Activated CD4-positive, alpha-beta T cell treated with anti-CD3 and anti-CD28 coated beads, Interleukin-2, amount 10 ng/mL, durations not matched to agents 7 days and 5 days (primary cell): ENCODE data around the gene ANAPC2. TPM values are rescaled to one million over a fixed set of nuclear protein-coding genes. Genes with fewer than 3 reads are reported as not detected.
A peak's percentile ranks its signal among the peaks of the same experiment; 100 is the strongest.

ENCODE experiments used
- CTCF ChIA-PET: fragments of 350-600 bp; sonication (Branson Sonifier 250); formaldehyde crosslinking; loops from one replicate; lab custom pipeline; 2021; ENCODE audit warnings: antibody characterized with exemption; lab: Charles Lee
- POLR2A ChIA-PET: fragments of 350-600 bp; sonication (Branson Sonifier 250); formaldehyde crosslinking; loops from one replicate; lab custom pipeline; 2021; ENCODE audit warnings: antibody characterized with exemption; lab: Charles Lee
- DNase-seq: peaks from one replicate; pipeline ENCODE4 v3.0.0-alpha.2; 2020
- H3K27ac Mint-ChIP-seq: one replicate; pipeline ENCODE4 v1.8.0; 2021; ENCODE audit warnings: mild to moderate bottlenecking, moderate library complexity, mixed read lengths
- H3K27me3 Mint-ChIP-seq: one replicate; pipeline ENCODE4 v1.8.0; 2021; ENCODE audit warnings: mixed read lengths
- H3K36me3 Mint-ChIP-seq: one replicate; pipeline ENCODE4 v1.8.0; 2021; ENCODE audit warnings: low read depth, mixed read lengths
- H3K4me1 Mint-ChIP-seq: one replicate; pipeline ENCODE4 v1.8.0; 2021; ENCODE audit warnings: mixed read lengths
- H3K4me3 Mint-ChIP-seq: one replicate; pipeline ENCODE4 v1.8.0; 2021; ENCODE audit warnings: mild to moderate bottlenecking, moderate library complexity, mixed read lengths
- H3K9me3 Mint-ChIP-seq: one replicate; pipeline ENCODE4 v1.8.0; 2021; ENCODE audit warnings: mixed read lengths
- total RNA-seq, 2 experiments: library from RNA; stranded (reverse); gene quantifications; one replicate each; pipeline ENCODE4 v1.2.3, GENCODE V29; 2021

The ANAPC2 gene
- total RNA-seq, 2 experiments from 2014 or later = 61.3 to 76.1 TPM

DNA sequence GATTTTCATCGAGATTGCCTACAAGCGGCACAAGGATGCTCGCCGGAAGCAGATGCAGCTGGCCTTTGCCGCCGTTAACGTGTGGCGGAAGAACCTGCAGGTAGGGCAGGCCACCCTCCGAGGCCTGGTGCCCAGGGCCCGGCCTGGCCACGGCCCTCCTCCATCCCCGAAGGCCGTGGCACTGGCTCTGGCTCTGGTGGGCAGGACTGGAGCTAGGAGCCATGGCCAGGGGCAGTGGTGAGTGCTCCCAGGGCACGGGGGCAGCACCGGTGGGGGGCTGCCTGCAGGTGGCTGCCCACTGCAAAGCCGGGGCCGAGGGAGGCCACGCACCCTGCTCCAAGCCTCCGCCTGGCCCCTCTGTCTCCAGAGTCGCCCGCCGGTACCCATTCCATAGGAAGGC lies 24.6 kb downstream of the ANAPC2 start:
- Mint-ChIP-seq H3K4me3 (no peak overlapping the region), H3K4me1 (peaks cover 5% of the 10 kb centered on the region), H3K27me3 (peaks cover 28% of the 10 kb centered on the region), H3K9me3 (no peaks in the 10 kb centered on the region), H3K36me3 (no peaks in the 10 kb centered on the region), H3K27ac (no peak overlapping the region)
- DNase-seq = no peak
- ChIA-PET CTCF (no interaction called here), POLR2A (no interaction called here)

DNA sequence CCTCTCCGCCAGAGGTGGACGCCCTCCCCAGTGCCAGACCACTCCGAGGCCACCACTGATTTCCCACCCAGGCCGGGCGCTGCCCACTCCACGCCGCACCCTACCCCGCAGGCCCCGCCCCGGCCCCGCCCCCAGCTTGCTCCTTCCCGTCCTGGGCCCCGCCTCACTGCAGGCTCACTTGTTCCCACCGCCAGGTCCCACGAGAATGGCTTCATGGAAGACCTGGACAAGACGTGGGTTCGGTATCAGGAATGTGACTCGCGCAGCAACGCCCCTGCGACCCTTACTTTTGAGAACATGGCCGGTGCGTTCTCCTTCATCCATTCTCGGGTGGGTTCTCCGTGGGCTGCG lies 25.0 kb downstream of the ANAPC2 start:
- Mint-ChIP-seq H3K36me3 (no peaks in the 10 kb centered on the region), H3K27me3 (peaks cover 30% of the 10 kb centered on the region)
- POLR2A ChIA-PET = no interaction called here

DNA sequence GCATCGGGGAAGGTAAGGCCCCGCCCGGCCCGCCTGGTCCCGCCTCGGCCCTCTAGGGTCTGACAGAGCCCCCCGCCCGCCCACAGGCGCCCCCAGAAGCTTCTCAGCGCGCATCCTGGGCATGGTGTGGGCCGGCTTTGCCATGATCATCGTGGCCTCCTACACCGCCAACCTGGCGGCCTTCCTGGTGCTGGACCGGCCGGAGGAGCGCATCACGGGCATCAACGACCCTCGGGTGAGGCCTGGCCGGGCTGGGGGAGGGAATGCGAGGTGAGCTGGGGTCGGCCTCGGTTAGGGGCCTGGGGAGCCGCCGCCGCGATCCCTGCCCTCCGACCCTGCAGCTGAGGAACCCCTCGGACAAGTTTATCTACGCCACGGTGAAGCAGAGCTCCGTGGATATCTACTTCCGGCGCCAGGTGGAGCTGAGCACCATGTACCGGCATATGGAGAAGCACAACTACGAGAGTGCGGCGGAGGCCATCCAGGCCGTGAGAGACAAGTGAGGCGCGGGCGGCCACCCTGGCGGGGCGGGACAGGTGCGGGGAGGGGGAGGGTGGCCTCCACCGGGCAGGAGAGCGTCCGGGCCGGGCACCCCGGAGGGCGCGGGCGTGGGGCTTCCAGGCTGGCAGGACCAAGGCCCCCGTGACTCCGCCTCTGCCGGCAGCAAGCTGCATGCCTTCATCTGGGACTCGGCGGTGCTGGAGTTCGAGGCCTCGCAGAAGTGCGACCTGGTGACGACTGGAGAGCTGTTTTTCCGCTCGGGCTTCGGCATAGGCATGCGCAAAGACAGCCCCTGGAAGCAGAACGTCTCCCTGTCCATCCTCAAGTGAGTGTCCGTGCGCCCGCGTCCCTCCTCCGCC lies 25.6 kb downstream of the ANAPC2 start:
- POLR2A ChIA-PET = no interaction called here
- CTCF ChIA-PET = interaction anchor here (0.6 to 1.2 kb wide), 3 partner anchors 74 to 456 kb away, joined by 3 read pairs; partner anchors contain the start of gene TUBB4B
- DNase-seq = no peak
- H3K27me3 Mint-ChIP-seq = peaks cover 35% of the 10 kb centered on the region
- peaks cover 13% of the 10 kb centered on the region for H3K4me1 Mint-ChIP-seq
- no peak overlapping the region for H3K27ac Mint-ChIP-seq
- no peaks in the 10 kb centered on the region for H3K9me3 Mint-ChIP-seq
- H3K36me3 Mint-ChIP-seq = no peaks in the 10 kb centered on the region
- H3K4me3 Mint-ChIP-seq = no peak overlapping the region

More for the DNA sequence above, 25.0 kb downstream of the ANAPC2 start:
- Mint-ChIP-seq H3K9me3 (no peaks in the 10 kb centered on the region), H3K27ac (no peak overlapping the region), H3K4me3 (no peak overlapping the region), H3K4me1 (peaks cover 8% of the 10 kb centered on the region)
- DNase-seq = no peak
- CTCF ChIA-PET = interaction anchor here (1.2 kb wide), 2 partner anchors 73 to 77 kb away, joined by 3 read pairs; partner anchors contain the start of gene TUBB4B

- Mint-ChIP-seq H3K36me3 (no peaks in the 10 kb centered on the region), H3K4me3 (no peak overlapping the region), H3K27me3 (peaks cover 39% of the 10 kb centered on the region), H3K27ac (no peak overlapping the region), H3K4me1 (peaks cover 17% of the 10 kb centered on the region), H3K9me3 (no peaks in the 10 kb centered on the region)
- ChIA-PET POLR2A (no interaction called here), CTCF (interaction anchor here (1.2 kb wide), 1 partner anchor 79 kb away, joined by 3 read pairs; the partner anchor contains the start of gene TUBB4B)
- no peak for DNase-seq
These were observed 26.5 kb downstream of the ANAPC2 start for GRCh38 chr9:137161558-137162486.

GRCh38 chr9:137160716-137161557 lies 27.4 kb downstream of the ANAPC2 start:
- DNase-seq = no peak
- Mint-ChIP-seq H3K4me1 (peaks cover 22% of the 10 kb centered on the region), H3K27ac (no peak overlapping the region), H3K27me3 (peaks cover 33% of the 10 kb centered on the region), H3K9me3 (no peaks in the 10 kb centered on the region), H3K36me3 (no peaks in the 10 kb centered on the region), H3K4me3 (no peak overlapping the region)
- CTCF ChIA-PET = no interaction called here
- POLR2A ChIA-PET = no interaction called here

DNA sequence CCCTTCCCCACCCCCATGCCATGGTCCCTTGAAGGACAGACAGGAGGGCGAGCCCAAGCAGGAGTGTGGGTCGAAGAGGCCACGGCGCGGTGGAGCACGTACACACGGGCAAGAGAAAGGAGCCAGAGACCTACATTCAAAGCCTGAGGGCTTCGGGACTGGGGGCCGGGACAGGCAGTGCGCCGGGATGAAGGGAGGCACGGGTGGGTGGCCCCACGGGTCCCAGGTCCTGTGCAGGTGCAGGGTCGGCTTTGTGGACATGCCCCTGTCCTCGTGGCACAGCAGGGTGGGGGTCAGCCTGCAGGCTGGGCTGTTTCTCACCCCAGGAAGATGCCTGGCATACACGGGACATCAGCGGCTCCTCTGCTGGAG lies 28.3 kb downstream of the ANAPC2 start:
- Mint-ChIP-seq H3K27me3 (peaks cover 33% of the 10 kb centered on the region), H3K36me3 (no peaks in the 10 kb centered on the region), H3K4me1 (peaks cover 22% of the 10 kb centered on the region), H3K27ac (no peak overlapping the region), H3K4me3 (no peak overlapping the region), H3K9me3 (no peaks in the 10 kb centered on the region)
- ChIA-PET POLR2A (no interaction called here), CTCF (no interaction called here)
- no peak for DNase-seq

DNA sequence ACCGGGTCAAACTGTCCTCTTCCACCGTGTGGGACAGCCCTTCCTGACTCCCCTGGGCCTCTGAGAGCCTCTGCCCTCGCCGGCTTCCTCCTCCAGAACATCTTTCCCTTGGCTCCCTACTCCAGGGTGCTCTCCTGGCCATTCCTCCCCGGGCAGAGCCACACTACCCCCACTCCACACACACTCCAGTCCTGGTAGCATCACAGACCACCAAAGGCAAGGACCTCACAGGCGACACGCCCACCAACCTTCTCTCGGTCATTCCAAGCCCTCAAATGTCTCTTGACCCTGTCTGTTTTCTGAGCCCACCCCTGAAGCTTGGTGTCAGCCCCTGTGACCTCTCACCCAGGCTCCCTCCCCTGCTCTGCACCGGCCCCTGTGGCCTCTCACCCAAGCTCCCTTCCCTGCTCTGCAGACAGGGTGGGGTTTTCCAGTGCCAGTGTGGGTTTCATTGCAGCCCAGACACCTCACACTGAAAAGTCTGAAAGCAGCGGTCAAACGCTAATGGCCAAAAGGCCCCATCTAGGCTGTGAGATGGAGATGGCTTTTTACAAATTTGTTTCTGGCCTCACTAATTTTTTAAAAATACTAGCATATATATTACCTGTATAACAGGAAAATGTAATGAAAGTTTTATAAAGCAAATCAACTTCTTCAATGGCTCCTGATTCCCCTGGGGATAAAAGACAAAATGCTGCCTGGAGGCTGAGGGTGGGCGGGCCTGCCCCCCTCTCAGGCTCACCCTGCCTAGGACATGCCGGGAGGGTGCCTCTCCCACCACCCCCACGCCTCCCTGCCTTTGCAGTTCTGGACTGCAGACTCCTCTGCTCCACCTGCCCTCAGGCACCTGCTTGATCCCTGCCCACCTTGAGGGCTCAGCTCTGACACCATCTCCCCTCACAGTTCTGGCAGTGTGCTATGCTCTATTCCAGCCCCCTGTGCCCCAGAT lies 29.0 kb downstream of the ANAPC2 start:
- DNase-seq = no peak
- H3K9me3 Mint-ChIP-seq = no peaks in the 10 kb centered on the region
- POLR2A ChIA-PET = no interaction called here
- CTCF ChIA-PET = no interaction called here
- no peak overlapping the region for H3K27ac Mint-ChIP-seq
- H3K27me3 Mint-ChIP-seq = peaks cover 35% of the 10 kb centered on the region
- no peaks in the 10 kb centered on the region for H3K36me3 Mint-ChIP-seq
- H3K4me3 Mint-ChIP-seq = no peak overlapping the region
- H3K4me1 Mint-ChIP-seq = peaks cover 22% of the 10 kb centered on the region

DNA sequence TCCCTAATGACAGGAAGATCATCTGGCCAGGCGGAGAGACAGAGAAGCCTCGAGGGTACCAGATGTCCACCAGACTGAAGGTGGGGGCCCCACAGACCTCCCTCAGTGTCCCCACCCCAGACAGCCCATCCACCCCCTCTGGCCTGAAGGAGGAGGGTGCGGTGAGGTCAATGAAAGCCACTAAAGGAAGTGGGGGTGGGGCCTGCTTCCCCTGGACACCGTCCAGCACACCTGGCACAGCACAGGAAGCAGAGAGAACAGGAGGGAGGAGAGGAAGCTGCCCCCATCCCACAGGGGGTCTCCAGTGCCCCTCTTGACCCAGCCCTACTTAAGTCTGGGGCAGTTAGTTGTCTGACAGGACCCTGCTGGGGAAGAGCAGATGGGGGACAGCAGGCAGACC lies 29.7 kb downstream of the ANAPC2 start:
- CTCF ChIA-PET = interaction anchor here (1.1 to 1.2 kb wide), 2 partner anchors 9 to 20 kb away, joined by 3 read pairs; no protein-coding TSS in a partner anchor
- Mint-ChIP-seq H3K36me3 (no peaks in the 10 kb centered on the region), H3K9me3 (no peaks in the 10 kb centered on the region), H3K4me1 (peaks cover 22% of the 10 kb centered on the region), H3K27me3 (peaks cover 35% of the 10 kb centered on the region), H3K27ac (no peak overlapping the region), H3K4me3 (no peak overlapping the region)
- POLR2A ChIA-PET = no interaction called here
- DNase-seq = no peak

GRCh38 chr9:137157618-137158415 lies 30.5 kb downstream of the ANAPC2 start:
- Mint-ChIP-seq H3K27me3 (peaks cover 32% of the 10 kb centered on the region), H3K4me3 (no peak overlapping the region), H3K36me3 (no peaks in the 10 kb centered on the region), H3K4me1 (peaks cover 22% of the 10 kb centered on the region), H3K9me3 (no peaks in the 10 kb centered on the region), H3K27ac (no peak overlapping the region)
- ChIA-PET CTCF (interaction anchor here (0.8 to 1.4 kb wide), 8 partner anchors 9 to 144 kb away, joined by 3 read pairs; partner anchors contain the start of gene NRARP), POLR2A (no interaction called here)
- DNase-seq = no peak

DNA sequence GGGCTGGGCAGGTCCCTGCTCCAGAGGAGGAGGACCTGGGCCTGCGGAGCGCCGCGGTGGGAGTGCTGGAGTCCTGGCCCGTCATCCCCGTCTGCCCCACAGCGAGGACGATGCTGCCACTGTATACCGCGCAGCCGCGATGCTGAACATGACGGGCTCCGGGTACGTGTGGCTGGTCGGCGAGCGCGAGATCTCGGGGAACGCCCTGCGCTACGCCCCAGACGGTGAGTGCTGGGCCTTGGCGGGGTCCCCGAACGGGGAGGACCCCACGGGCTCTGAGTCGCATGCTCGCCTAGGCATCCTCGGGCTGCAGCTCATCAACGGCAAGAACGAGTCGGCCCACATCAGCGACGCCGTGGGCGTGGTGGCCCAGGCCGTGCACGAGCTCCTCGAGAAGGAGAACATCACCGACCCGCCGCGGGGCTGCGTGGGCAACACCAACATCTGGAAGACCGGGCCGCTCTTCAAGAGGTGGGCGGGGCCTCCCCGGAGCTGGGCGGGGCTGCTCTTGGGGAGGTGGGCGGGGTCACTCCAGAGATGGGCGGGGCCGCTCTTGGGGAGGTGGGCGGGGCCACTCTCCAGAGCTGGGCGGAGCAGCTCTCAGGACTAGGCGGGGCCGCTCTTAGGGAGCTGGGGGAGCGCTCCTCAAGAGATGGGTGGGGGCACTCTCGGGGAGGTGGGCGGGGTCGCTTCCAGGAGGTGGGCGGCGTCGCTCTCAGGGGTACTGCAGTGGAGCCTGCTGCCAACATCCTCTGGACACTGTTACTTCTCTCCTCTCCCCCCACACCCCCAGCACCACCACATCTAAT lies 31.6 kb downstream of the ANAPC2 start:
- no peaks in the 10 kb centered on the region for H3K9me3 Mint-ChIP-seq
- peaks cover 22% of the 10 kb centered on the region for H3K4me1 Mint-ChIP-seq
- H3K27me3 Mint-ChIP-seq = peaks cover 28% of the 10 kb centered on the region
- H3K4me3 Mint-ChIP-seq = peak overlapping the region; percentile 43
- H3K27ac Mint-ChIP-seq = no peak overlapping the region
- no peaks in the 10 kb centered on the region for H3K36me3 Mint-ChIP-seq
- POLR2A ChIA-PET = no interaction called here
- DNase-seq = peak; percentile 52
- CTCF ChIA-PET = interaction anchor here (0.6 to 1.4 kb wide), 10 partner anchors 13 to 1116 kb away, joined by 3 to 5 read pairs (median 3); partner anchors contain the start of genes ANAPC2, NOXA1, NRARP and SSNA1
